Sigmoid colon (tissue), 4 donors: ENCODE data around the gene NXN.

Experiments used
- EP300 ChIP-seq, 4 donors: sonication (generic); formaldehyde crosslinking; IDR thresholded peaks; one replicate each; pipeline ENCODE4 v1.6.1; 2017; ENCODE audit warnings: antibody characterized with exemption in 4 of 4
- POLR2A ChIP-seq, 2 donors: fragments of 450-650 bp; IDR thresholded peaks; one replicate each; pipeline ENCODE4 v1.6.1; 2016; ENCODE audit warnings: antibody characterized with exemption in 2 of 2, mild to moderate bottlenecking in 2 of 2, moderate library complexity in 2 of 2
- POLR2AphosphoS5 ChIP-seq, 4 donors: sonication (generic); formaldehyde crosslinking; IDR thresholded peaks; one replicate each; pipeline ENCODE4 v1.6.1; 2017; ENCODE audit warnings: antibody characterized with exemption in 4 of 4
- TF ChIP-seq, protein P1 (sequence below), 4 experiments: fragments of 450-650 bp in 3 of 4; fragments of 200-600 bp in 1 of 4; IDR thresholded peaks; one replicate each; pipeline ENCODE4 v1.5.1; 2016 to 2019; ENCODE audit warnings: antibody characterized with exemption in 4 of 4, mild to moderate bottlenecking in 3 of 4, moderate library complexity in 2 of 4

- TF ChIP-seq, protein P1, sequence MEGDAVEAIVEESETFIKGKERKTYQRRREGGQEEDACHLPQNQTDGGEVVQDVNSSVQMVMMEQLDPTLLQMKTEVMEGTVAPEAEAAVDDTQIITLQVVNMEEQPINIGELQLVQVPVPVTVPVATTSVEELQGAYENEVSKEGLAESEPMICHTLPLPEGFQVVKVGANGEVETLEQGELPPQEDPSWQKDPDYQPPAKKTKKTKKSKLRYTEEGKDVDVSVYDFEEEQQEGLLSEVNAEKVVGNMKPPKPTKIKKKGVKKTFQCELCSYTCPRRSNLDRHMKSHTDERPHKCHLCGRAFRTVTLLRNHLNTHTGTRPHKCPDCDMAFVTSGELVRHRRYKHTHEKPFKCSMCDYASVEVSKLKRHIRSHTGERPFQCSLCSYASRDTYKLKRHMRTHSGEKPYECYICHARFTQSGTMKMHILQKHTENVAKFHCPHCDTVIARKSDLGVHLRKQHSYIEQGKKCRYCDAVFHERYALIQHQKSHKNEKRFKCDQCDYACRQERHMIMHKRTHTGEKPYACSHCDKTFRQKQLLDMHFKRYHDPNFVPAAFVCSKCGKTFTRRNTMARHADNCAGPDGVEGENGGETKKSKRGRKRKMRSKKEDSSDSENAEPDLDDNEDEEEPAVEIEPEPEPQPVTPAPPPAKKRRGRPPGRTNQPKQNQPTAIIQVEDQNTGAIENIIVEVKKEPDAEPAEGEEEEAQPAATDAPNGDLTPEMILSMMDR (IDR thresholded peaks at IDR 0.05), result no peak
- TF ChIP-seq POLR2A (IDR thresholded peaks at IDR 0.05) (no peak), POLR2AphosphoS5 (IDR thresholded peaks at IDR 0.05) (no peak), EP300 (IDR thresholded peaks at IDR 0.05) (no peak)
These were observed 166.9 kb downstream of the NXN start for GRCh38 chr17:812638-813204.
